ENCODE data around the gene PFKM. TPM values are rescaled to one million over a fixed set of nuclear protein-coding genes. Genes with fewer than 3 reads are reported as not detected.

Gene PFKM
- total RNA-seq, 4 donors from 2014 or later = 24.1 to 47.7 (median 31.3) TPM

GRCh38 chr12:48077111-48077510 lies 42.1 kb upstream of the PFKM start:
- no peak for DNase-seq (ENCODE audit: low spot score)
- no peak for TF ChIP-seq CTCF (IDR thresholded peaks at IDR 0.05)
- ATAC-seq (ENCODE audit: low FRiP score) = no peak

DNA sequence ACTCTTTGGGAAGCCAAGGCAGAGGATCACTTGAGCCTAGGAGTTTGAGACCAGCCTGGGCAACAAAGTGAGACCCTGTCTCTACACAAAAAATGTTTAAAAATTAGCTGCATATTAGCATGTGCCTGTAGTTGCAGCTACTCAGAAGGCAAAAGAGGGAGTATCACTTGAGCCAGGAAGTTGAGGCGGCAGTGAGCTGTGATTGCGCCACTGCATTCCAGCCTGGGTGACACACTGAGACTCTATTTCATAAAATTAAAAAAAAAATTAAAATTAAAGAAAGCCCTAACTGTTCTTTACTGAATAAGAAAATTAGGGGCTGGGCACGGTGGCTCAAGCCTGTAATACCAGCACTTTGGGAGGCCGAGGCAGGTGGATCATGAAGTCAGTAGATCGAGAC lies 40.3 kb upstream of the PFKM start:
- no peak for TF ChIP-seq CTCF (IDR thresholded peaks at IDR 0.05)
- DNase-seq (ENCODE audit: low spot score) (no peak), ATAC-seq (ENCODE audit: low FRiP score) (no peak)

GRCh38 chr12:48080285-48080684 lies 38.9 kb upstream of the PFKM start:
- TF ChIP-seq CTCF (IDR thresholded peaks at IDR 0.05) = no peak
- no peak for ATAC-seq (ENCODE audit: low FRiP score)
- DNase-seq (ENCODE audit: low spot score) = no peak

DNA sequence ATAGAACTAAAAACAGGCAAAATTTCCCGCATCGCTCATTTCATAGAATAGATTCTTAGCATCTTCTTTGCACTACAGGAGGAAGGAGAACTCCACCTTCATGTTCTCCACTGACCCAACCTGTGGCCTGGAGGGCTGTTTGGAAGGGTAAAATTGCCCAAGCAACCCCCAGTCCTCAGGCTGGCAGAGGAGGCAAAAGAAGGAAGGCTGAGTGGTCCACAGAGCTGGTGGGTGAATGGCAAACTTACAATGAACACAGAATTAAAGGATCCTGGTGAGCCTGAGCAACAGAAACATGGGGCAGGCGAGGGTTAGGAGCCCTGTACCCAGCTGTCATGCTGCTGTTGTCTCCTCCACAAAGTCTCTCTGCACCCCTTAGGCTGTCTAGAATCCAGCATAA lies 38.3 kb upstream of the PFKM start:
- ATAC-seq (ENCODE audit: low FRiP score) = no peak
- no peak for DNase-seq (ENCODE audit: low spot score)
- no peak for TF ChIP-seq CTCF (IDR thresholded peaks at IDR 0.05)

DNA sequence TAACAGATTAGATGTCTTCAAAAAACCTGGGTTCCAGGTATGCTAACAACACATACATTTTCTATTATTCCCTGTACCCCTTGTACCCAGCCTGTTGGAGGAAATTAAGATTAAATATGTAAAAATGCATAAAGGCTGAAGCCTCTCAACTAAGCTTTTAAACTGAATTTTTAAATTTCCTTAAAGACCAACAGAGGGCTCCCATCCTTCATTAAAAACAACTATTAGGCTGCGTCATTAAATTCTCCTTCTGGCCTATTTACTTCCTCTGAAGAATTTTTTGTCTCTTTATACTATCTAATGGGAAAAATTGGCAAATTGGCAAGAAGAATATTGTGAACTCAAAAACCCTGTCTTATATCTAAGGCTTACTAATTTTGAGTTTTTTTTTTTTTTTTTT lies 35.1 kb upstream of the PFKM start:
- ATAC-seq (ENCODE audit: low FRiP score) = no peak
- DNase-seq (ENCODE audit: low spot score) = no peak
- no peak for TF ChIP-seq CTCF (IDR thresholded peaks at IDR 0.05)

- TF ChIP-seq CTCF (IDR thresholded peaks at IDR 0.05) = no peak
- ATAC-seq (ENCODE audit: low FRiP score) (no peak), DNase-seq (ENCODE audit: low spot score) (no peak)
Observed at GRCh38 chr12:48084841-48085460, 34.2 kb upstream of the PFKM start.

DNA sequence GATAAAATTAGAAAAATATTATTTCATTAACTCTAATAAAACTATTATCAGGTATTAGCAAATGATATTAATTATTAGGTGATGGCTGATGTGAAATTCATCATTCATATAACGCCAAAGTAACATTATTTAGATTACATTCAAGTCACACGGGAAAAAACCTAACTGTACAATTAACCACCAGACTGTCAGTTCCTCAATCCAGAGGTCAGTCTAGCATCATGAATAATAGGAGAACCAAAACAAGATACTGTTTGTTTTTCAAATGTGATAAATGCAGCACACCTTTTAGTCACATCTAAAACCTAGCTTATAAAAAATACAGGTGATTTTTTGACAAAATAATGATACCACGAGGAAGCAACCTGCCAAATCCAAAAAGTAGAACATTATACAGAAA lies 32.8 kb upstream of the PFKM start:
- no peak for DNase-seq (ENCODE audit: low spot score)
- no peak for ATAC-seq (ENCODE audit: low FRiP score)
- TF ChIP-seq CTCF (IDR thresholded peaks at IDR 0.05) = no peak
